K562 (cell line): Measurements from ENCODE around the gene ERCC6. TPM values are rescaled to one million over a fixed set of nuclear protein-coding genes. Genes with fewer than 3 reads are reported as not detected.
A peak's percentile ranks its signal among the peaks of the same experiment; 100 is the strongest.

Experiments used
- CCNT2 ChIP-seq: IDR thresholded peaks from 2 replicates; pipeline ENCODE4 v1.6.1; 2011; ENCODE audit warnings: borderline replicate concordance, low read depth, mild to moderate bottlenecking, moderate library complexity, mixed read lengths, low read length; ENCODE audit not compliant: insufficient read length; ENCODE audit errors: extremely low read depth
- CHD4 ChIP-seq: fragments of 200-600 bp; sonication (generic); IDR thresholded peaks from 3 replicates; pipeline ENCODE4 v1.6.1; 2012; ENCODE audit warnings: low read depth, mild to moderate bottlenecking, mixed read lengths, low read length, inconsistent platforms; ENCODE audit not compliant: insufficient read depth, insufficient replicate concordance, poor library complexity, severe bottlenecking
- ESRRA ChIP-seq: fragments of 450-650 bp; IDR thresholded peaks from 2 replicates; pipeline ENCODE4 v1.6.1; 2014; ENCODE audit warnings: low read depth, mild to moderate bottlenecking, moderate library complexity, borderline replicate concordance
- ETS2 ChIP-seq: IDR thresholded peaks from 2 replicates; pipeline ENCODE4 v1.6.1; 2016; ENCODE audit warnings: borderline replicate concordance, missing genetic modification characterization, mild to moderate bottlenecking, moderate library complexity, missing compliant biosample characterization; ENCODE audit not compliant: poor library complexity, severe bottlenecking
- NFATC3 ChIP-seq: fragments of 450-650 bp; IDR thresholded peaks from 2 replicates; pipeline ENCODE4 v1.6.1; 2017; ENCODE audit warnings: mild to moderate bottlenecking
- POLR2AphosphoS5 ChIP-seq: IDR thresholded peaks from 2 replicates; pipeline ENCODE4 v1.6.1; 2011; ENCODE audit warnings: mild to moderate bottlenecking, low read depth, low read length, moderate library complexity; ENCODE audit not compliant: control insufficient read depth, insufficient read depth
- TARDBP ChIP-seq: fragments of 450-650 bp; IDR thresholded peaks from 2 replicates; pipeline ENCODE4 v1.6.1; 2016
- TEAD4 ChIP-seq, 2 experiments: sonication (generic) in 1 of 2; formaldehyde crosslinking in 1 of 2; IDR thresholded peaks; 2 replicates each; pipeline versions ENCODE4 v1.6.1 to v1.8.0; 2012 to 2022; ENCODE audit warnings: borderline replicate concordance in 1 of 2, inconsistent platforms in 1 of 2, low read length in 1 of 2, mild to moderate bottlenecking in 1 of 2, missing genetic modification reagents in 1 of 2
- THAP7 ChIP-seq: fragments of 250-450 bp; sonication (Bioruptor Pico); IDR thresholded peaks from 2 replicates; pipeline ENCODE4 v1.5.0; 2021
- USF2 ChIP-seq: sonication (generic); formaldehyde crosslinking; IDR thresholded peaks from 2 replicates; pipeline ENCODE4 v1.5.0; 2020; ENCODE audit warnings: missing genetic modification reagents
- ZNF146 ChIP-seq: IDR thresholded peaks from one replicate; pipeline ENCODE4 v1.6.1; 2018; ENCODE audit warnings: missing compliant biosample characterization; ENCODE audit not compliant: unreplicated experiment
- polyA plus RNA-seq, 8 experiments: library from polyadenylated mRNA; depleted of rRNA in 4 of 8; stranded (reverse) in 5 of 8; unstranded in 3 of 8; fragments of >200 nt; fragmentation: Nextera tagmentation in 2 of 8; fragmentation: Illumina TruSeq in 1 of 8; extraction: Ambion mirVana in 2 of 8; extraction: Trizol in 1 of 8; gene quantifications; 2 replicates each; pipeline versions ENCODE4 v1.2.1 to v1.2.3, GENCODE V29; 2011 to 2014; ENCODE audit warnings: inconsistent platforms in 1 of 8, missing spikeins in 1 of 8
- total RNA-seq, 7 experiments: library from RNA; depleted of rRNA in 6 of 7; stranded (reverse); fragments of >200 nt in 6 of 7; fragmentation: Illumina TruSeq in 2 of 7; extraction: Trizol in 2 of 7; gene quantifications; 2 replicates each; pipeline versions ENCODE4 v1.2.1 to v1.2.3, GENCODE V29; 2011 to 2021; ENCODE audit warnings: low replicate concordance in 1 of 7

ERCC6 gene
- total and polyA plus RNA-seq, 9 of the 15 experiments (the other 6 are each of a cell fraction or from before 2014, with no cell fraction given), result 7.8 to 17.7 (median 11.8) TPM

GRCh38 chr10:49542353-49542752 lies 3.4 kb upstream of the ERCC6 start (continued):
- TF ChIP-seq TARDBP, result no peak
- no peak for TF ChIP-seq ETS2 (tag)
- peak; percentile 27; the same call in 1 of the 2 replicates for TF ChIP-seq POLR2AphosphoS5
- TF ChIP-seq CHD4, result no peak
- peak; percentile 28 for TF ChIP-seq CCNT2
- no peak for TF ChIP-seq ESRRA
- TF ChIP-seq ZNF146 (CRISPR knock-in tag), result no peak
- TF ChIP-seq USF2 (CRISPR knock-in tag), result no peak
- no peak for TF ChIP-seq THAP7
- TF ChIP-seq NFATC3, result no peak
- TF ChIP-seq TEAD4 (IDR thresholded peaks at IDR 0.05; ENCODE audit: low read length), result peak; percentile 51; the same call in 1 of the 2 replicates
- no peak for TF ChIP-seq TEAD4 (CRISPR knock-in tag; IDR thresholded peaks at IDR 0.05; ENCODE audit: borderline replicate concordance)
